ENCODE data around the gene PARP12. TPM values are rescaled to one million over a fixed set of nuclear protein-coding genes. Genes with fewer than 3 reads are reported as not detected.

Gene PARP12
- total RNA-seq, 1 donor from 2014 or later, result 15.8 TPM

DNA sequence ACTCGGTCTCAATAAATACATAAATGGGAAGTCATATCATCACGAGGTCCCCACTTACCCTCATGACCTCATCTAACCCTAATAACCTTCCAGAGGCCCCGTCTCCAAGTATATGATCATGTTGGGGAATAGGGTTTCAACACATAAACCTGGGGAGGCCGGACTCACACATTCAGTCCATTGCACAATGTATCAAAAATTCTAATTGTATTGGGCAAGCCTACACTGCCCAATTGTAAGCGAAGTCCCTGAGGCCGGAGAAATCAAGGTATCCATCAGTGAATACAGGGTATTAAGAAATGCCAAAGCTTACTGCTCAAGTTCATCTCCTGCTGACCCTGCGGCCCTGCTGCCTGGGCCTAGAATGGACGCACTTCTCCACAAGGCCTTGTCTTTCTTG, 69.6 kb downstream of the PARP12 start:
- DNase-seq (ENCODE audit: low read depth), result no peak

DNA sequence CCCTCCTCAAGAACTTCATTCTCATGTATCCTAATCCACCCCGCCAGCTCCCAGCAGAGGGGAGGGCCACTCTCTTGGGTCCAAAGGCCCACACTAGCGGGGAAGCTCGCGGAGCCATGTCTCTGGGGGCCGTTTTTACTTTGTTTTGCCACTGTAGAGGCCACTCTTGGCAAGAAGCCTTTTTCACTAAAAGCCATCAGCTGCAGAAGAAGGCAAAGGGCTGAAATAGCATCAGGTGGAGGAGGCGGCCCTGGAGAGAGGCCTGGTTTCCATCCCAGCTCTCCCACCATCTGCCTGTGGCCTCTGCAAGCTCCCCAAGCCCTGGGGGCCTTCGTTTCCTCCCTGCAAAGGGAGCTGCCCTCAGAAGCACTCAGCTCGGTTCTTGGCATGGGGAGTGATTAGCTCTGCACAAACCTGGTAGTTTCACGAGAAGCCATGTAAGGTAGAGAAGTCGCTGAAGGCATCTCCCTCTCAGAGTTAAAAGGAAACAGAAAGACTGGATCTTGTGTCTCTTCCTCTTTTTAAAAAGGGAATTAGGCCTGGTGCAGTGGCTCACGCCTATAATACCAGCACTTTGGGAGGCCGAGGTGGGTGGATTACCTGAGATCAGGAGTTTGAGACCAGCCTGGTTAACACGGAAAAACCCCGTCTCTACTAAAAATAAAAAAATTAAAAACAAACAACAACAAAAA, 70.3 kb downstream of the PARP12 start:
- no peak for DNase-seq (ENCODE audit: low read depth)

DNA sequence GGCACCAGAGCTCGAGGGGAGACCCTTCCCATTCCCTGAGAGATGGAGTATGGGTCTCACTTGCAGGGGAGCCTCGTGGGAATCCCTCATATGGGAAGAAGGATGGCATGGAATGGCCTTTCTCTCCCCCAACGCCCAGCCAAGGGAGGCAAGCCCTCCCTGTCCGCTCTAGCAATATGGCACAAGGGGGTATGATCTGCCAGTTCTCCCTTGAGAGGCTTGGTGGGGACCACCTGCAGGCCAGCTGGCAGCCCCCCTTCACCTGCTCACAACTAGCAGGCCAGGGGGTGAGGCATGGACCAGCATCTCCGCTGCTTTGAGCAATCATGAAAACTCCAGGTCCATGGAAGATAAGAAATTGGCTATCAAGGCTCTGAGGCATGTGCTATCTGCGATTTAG, 70.8 kb downstream of the PARP12 start:
- no peak for DNase-seq (ENCODE audit: low read depth)

DNA sequence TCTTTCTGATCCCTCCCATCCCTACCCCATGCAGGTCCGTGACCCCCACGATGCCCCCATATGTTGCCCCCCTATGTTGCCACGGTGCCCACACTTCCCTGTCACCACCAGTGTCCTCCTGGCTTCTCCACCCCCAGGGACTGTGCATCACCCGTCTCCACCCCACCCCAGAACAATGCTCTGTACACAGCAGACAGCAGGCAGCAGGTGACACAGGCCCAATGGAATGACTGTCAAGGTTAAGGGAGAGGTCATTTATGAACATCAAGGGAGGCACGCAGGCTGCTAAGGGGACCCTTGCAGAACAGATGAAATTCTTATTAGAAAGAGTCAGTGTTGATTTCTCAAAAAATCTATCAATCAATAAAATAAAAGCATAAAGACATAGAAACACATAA, 71.5 kb downstream of the PARP12 start:
- DNase-seq (ENCODE audit: low read depth), result no peak

DNA sequence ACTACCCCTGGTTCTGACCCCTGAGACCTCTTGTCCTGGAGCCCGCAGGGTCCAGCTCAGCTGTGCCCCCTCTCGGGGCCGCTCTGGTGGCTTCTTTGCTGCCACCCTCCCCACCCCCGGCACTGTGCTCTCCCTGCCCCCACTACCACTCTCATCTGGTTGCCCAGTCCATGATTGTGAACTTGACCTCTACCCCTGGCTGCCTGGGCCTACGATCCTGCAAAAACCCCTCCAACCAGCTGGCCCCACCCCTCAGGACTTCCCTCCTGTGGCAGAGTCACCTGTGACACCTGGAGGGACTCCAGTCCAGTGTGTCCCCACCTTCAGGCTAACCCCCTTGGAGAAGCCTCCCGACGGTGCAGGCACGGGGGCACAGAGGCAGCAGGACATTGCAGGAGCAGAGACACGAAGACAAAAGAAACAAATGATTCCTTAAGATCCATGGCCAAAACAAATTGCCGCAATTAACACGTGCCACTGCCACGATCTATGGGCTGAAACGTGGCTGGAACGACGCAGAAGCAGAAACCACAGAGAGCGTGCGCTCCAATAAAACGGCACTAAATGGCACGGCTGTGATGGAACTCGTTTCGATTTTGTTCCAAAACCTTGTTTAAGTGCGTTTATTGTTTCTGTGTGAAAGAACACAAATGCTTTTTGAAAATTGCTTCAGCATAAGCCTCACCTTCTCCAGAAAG, 72.0 kb downstream of the PARP12 start:
- no peak for DNase-seq (ENCODE audit: low read depth)

GRCh38 chr7:139990142-139990535, 72.6 kb downstream of the PARP12 start:
- no peak for DNase-seq (ENCODE audit: low read depth)

- DNase-seq (ENCODE audit: low read depth), result no peak
Observed at GRCh38 chr7:139989366-139990141, 73.2 kb downstream of the PARP12 start.

DNA sequence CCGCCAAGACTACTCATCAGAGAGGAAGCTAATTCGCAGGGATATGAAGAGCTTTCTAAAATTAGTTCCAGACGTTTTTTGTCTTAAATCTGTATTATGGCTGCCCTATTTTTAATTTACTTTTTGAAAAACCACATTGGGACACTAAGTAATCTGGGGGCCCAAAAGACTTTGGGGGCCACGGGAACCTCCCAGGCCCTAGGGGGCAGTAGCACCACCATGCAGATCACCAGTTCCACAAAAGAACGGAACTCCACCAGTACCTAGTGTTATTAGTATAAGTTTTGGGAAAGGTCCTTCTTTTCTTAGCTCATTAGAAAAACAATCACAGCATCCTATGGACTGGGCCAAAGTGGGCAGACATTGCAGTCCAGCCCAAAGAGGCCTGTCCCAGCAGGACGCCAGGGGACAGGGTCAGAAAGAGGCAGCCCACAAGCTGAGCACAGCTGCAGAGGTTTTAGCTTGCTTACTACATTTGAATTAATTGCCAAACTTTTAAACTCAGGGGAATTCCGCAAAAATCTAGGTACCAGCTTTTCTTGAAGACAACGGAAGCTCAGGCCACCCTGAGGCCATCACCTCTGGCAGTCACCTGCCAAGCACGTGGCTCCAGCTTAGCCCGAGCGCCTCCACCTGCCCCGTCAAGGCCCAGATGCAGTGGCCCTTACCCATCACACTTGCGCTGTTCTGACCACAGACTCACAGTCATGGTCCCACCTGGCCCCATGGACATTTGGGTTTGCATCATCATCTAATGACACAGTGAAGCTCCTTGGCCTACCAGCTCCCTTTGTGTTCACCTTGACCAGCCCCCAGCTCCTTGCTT, 74.8 kb downstream of the PARP12 start:
- no peak for DNase-seq (ENCODE audit: low read depth)

GRCh38 chr7:139985811-139986210, 76.9 kb downstream of the PARP12 start:
- DNase-seq (ENCODE audit: low read depth), result no peak

- DNase-seq (ENCODE audit: low read depth), result no peak
Observed at GRCh38 chr7:139984642-139985539, 77.9 kb downstream of the PARP12 start.

DNA sequence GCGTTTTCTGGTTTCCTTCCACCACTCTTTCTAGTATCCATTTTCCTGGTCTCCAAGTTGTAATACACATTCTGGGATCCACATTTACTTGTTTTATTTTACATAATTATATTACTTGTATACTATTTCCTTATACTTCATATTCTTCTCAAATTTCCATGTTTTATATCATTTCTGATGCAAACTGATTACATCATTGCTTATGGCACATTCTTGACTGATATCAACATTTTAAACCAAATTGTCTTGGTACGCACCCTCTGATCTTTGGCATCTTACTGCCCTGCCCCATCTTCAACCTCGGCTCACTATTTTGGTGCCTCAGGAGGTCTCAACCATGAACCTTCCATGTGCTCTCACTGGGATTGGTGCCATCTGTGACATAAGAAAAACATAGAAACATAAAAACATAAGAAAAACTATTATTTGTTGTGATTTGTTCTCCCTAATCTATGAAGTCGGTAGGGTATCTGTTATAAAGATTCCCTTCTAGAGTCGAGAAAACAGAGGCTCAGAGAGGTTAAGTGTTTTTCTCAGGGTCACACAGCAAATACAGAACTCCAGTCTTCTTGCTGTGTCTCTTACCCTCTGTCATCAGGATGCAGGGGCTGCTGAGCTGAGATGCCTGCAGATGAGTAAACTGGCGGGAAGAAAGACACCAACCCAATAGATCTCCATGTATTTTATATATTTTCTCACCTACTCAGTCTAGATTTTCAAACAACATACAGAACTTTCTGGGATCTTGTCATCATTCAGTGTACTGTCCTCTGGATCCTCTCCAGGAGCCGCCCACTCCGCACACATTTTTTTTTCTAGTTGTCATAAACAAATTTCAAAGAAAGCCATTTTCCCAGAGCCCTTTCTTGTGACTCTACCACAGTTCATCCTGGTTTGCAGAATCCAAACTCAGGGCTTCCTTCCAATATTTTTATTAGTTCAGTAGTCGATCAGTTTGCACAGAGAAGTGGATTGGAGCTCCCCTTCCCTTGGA, 79.5 kb downstream of the PARP12 start:
- DNase-seq (ENCODE audit: low read depth), result no peak

DNA sequence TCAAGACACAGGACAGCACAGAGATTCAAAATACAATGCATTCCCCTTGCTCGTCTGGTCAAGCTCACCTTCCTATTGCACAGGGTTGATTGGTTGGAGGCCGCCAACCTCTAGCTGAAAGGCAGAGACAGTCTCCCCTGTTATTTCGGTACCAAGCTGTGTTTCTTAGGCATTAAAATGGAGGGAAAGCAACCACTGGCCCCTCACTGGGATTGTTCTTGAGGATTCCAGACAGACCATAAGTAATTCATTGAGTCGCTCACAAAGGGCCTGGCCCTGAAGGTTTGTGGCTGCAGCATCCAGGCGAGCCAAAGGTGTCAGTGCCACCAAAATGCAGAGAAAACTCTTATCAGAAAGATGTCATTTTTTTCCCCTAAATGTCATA, 81.2 kb downstream of the PARP12 start:
- DNase-seq (ENCODE audit: low read depth), result no peak

- no peak for DNase-seq (ENCODE audit: low read depth)
Observed at GRCh38 chr7:139976838-139977656, 85.7 kb downstream of the PARP12 start.

GRCh38 chr7:139976055-139976837, 86.5 kb downstream of the PARP12 start:
- DNase-seq (ENCODE audit: low read depth), result no peak

DNA sequence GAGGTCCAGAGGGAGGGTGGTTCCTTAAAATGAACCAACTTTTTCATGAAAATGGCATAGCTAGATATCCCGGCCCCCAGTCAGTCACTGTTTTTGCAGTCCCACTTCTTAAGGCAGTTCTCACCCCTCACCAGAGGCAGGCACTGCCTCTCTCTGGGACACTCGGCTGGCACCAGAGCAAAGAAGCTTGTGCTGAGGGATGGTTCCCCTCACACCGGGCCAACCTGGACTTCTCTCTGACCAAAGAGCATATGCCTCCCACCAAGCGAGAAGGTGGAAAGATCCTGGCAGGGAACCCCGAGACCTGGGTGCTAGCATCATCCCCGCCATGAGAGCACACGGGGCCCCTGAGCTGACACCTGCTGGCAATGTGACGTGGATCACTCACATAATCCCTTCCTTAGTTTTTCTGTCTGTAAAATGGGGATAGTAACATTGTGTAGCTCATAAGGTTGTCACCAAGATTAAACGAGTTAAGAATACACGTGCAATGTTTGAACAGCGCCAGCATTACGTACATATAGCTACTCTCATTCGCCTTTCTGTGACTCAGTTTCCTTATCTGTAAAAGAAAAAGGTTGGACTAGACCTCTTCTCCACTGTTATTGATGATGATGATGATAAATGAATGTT, 88.5 kb downstream of the PARP12 start:
- no peak for DNase-seq (ENCODE audit: low read depth)
